Esophagus muscularis mucosa (tissue), 4 donors: ENCODE measurements around the gene CST1. TPM values are rescaled to one million over a fixed set of nuclear protein-coding genes. Genes with fewer than 3 reads are reported as not detected.
"Not testable (repeated sequence)": the region's sequence is repeated elsewhere in the genome, so short reads cannot be mapped to it uniquely, and the experiment has no call there.

Source experiments
- DNase-seq: peaks from one replicate; pipeline ENCODE4 v3.0.0-alpha.2; 2017; ENCODE audit errors: extremely low spot score
- H3K27ac ChIP-seq, 4 donors: fragments of 200-600 bp; sonication (generic); replicated peaks in 1 of 4; 1 replicate in 3 of 4; 2 replicates in 1 of 4; pipeline ENCODE4 v1.5.1; 2016 to 2019; ENCODE audit warnings: mild to moderate bottlenecking in 1 of 4
- H3K27me3 ChIP-seq, 4 donors: fragments of 200-600 bp; sonication (generic); one replicate each; pipeline versions ENCODE4 v1.5.1 to v1.6.0; 2016 to 2019
- H3K36me3 ChIP-seq, 4 donors: fragments of 200-600 bp; sonication (generic); one replicate each; pipeline ENCODE4 v1.5.1; 2016 to 2019
- H3K4me1 ChIP-seq, 4 donors: fragments of 200-600 bp; sonication (generic); one replicate each; pipeline ENCODE4 v1.5.1; 2016 to 2019
- H3K4me3 ChIP-seq, 4 donors: fragments of 200-600 bp; sonication (generic); 1 replicate in 2 of 4; 2 replicates in 2 of 4; pipeline ENCODE4 v1.5.1; 2016 to 2019; ENCODE audit warnings: mild to moderate bottlenecking in 4 of 4, moderate library complexity in 1 of 4
- H3K9me3 ChIP-seq, 4 donors: fragments of 200-600 bp; sonication (generic); 1 replicate in 3 of 4; 2 replicates in 1 of 4; pipeline ENCODE4 v1.5.1; 2016 to 2019
- CTCF ChIP-seq, 3 experiments: fragments of 200-600 bp in 2 of 3; fragments of 450-650 bp in 1 of 3; sonication (generic) in 2 of 3; IDR thresholded peaks; one replicate each; pipeline ENCODE4 v1.5.1; 2017 to 2019; ENCODE audit warnings: antibody characterized with exemption in 3 of 3, mild to moderate bottlenecking in 2 of 3, moderate library complexity in 1 of 3
- EP300 ChIP-seq: sonication (generic); formaldehyde crosslinking; IDR thresholded peaks from one replicate; pipeline ENCODE4 v1.6.1; 2017; ENCODE audit warnings: antibody characterized with exemption
- POLR2A ChIP-seq: fragments of 450-650 bp; IDR thresholded peaks from one replicate; pipeline ENCODE4 v1.6.1; 2017; ENCODE audit warnings: antibody characterized with exemption, moderate library complexity, mild to moderate bottlenecking, low read depth
- POLR2AphosphoS5 ChIP-seq, 2 donors: sonication (generic); formaldehyde crosslinking; IDR thresholded peaks; one replicate each; pipeline ENCODE4 v1.6.1; 2017; ENCODE audit warnings: antibody characterized with exemption in 2 of 2
- WGBS: methylation state at CpG from one replicate; pipeline ENCODE4 v1.1.5; 2018; 5-methylcytosine and 5-hydroxymethylcytosine counted together
- intact Hi-C: fragments of 100-400 bp; cut with DNase I; formaldehyde crosslinking; loops from one replicate; pipeline ENCODE4 v1.15.1; 2023
- total RNA-seq, 4 donors: library from RNA; depleted of rRNA; stranded (reverse); fragments of >200 nt; gene quantifications; one replicate each; pipeline versions ENCODE4 v1.1.0 to v1.2.1, GENCODE V29; 2016

The CST1 gene
- total RNA-seq, 4 donors from 2014 or later = not detected

DNA sequence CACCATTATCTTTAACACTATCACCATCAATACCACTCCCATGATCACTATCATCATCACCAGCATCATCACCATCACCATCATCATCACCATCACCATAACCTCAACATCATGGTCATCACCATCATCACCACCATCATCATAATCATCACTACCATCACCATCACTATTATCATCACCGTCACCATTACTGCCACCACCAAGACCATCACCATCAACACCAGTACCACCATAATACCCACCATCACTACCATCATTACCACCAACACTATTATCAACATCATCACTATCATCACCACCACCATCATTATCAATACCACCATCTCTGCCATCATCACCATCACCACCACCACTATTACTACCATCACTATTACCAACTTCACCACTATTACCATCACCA lies 32.7 kb upstream of the CST1 start:
- Histone ChIP-seq H3K4me1 (no peaks in the 10 kb centered on the region), H3K27ac (no peak overlapping the region), H3K4me3 (no peak overlapping the region), H3K27me3 (no peaks in the 10 kb centered on the region), H3K9me3 (peaks cover 0 to 3% (median 0%) of the 10 kb centered on the region in 4 donors), H3K36me3 (no peaks in the 10 kb centered on the region)
- TF ChIP-seq EP300 = no peak
- no peak for TF ChIP-seq POLR2AphosphoS5 (IDR thresholded peaks at IDR 0.05)
- no peak for TF ChIP-seq CTCF (IDR thresholded peaks at IDR 0.05)
- TF ChIP-seq POLR2A = no peak
- no peak for DNase-seq
- intact Hi-C loops = no loop called here
- WGBS = 96% methylated on average over 1 of the region's 1 CpG

GRCh38 chr20:23782366-23782983 lies 31.7 kb upstream of the CST1 start:
- no peak for TF ChIP-seq POLR2AphosphoS5 (IDR thresholded peaks at IDR 0.05)
- TF ChIP-seq CTCF (IDR thresholded peaks at IDR 0.05) = peak in 2 of 3 experiments; percentile 44 to 66
- Histone ChIP-seq H3K4me1 (no peaks in the 10 kb centered on the region), H3K36me3 (no peaks in the 10 kb centered on the region), H3K4me3 (no peak overlapping the region), H3K27ac (no peak overlapping the region), H3K27me3 (no peaks in the 10 kb centered on the region), H3K9me3 (no peaks in the 10 kb centered on the region)
- peak; percentile 72 for DNase-seq
- intact Hi-C loops = no loop called here
- WGBS = 79% methylated on average over 3 of the region's 8 CpGs

DNA sequence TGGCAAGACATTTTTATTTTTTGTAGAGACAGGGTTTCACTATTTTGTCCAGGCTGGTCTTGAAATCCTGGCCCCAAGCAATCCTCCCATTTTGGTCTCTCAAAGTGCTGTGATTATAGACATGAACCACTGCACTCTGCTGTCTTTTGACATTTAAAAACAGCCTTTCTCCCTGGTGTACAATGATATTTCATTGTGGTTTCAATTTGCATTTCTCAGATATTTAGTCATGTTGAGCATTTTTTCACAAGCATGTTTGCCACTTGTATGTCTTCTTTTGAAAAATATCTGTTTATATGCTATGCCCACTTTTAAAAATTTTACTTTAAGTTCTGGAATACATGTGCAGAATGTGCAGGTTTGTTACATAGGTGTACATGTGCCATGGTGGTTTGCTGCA lies 27.9 kb upstream of the CST1 start:
- DNase-seq, H3K27ac ChIP-seq, intact Hi-C loops, H3K36me3 ChIP-seq, H3K9me3 ChIP-seq, H3K4me3 ChIP-seq, H3K4me1 ChIP-seq, H3K27me3 ChIP-seq: not testable (repeated sequence)

GRCh38 chr20:23777380-23777779 lies 26.6 kb upstream of the CST1 start:
- H3K36me3 ChIP-seq, H3K27ac ChIP-seq, H3K9me3 ChIP-seq, DNase-seq, intact Hi-C loops, H3K4me3 ChIP-seq, H3K4me1 ChIP-seq: not testable (repeated sequence)
- WGBS = 83% methylated on average over 5 of the region's 8 CpGs
- peaks cover 0 to 18% (median 0%) of the 10 kb centered on the region in 4 donors for H3K27me3 ChIP-seq

DNA sequence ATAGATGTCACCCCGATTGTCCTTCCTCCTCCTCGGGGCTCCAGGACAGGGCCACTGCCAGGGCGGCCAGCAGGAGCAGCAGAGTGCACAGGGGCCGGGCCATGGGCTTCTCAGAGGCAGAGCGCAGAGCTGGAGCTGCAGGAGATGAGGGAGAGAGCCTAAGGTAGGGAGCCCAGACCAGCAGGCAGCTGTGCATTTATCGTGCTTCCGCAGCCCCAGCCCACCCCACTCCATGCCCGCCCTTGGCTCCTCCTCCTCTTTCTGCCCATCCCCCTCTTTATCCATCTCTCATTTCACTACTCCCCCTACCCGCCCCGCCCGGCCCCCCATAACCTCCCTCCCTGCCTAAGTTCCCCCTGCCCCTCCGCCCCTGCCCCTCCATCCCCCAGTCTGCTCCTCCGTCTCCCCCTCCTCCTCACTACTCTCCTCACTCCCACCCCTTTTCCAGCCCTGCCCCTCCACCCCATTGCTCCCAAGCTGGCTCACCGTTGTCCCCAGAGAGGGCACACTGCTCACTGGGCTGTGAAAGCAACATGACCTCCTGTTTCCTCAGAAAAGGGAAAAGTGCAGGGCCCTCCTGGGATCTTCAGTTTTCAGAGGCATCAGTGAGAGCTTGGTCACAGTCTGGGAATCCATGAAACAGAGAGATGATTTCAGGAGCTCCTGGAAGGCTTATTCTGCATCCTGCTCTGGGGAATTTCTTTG lies 25.5 kb upstream of the CST1 start:
- H3K27ac ChIP-seq = no peak overlapping the region
- intact Hi-C loops = no loop called here
- peak; percentile 86 for DNase-seq
- peaks cover 0 to 8% (median 3%) of the 10 kb centered on the region in 4 donors for H3K4me1 ChIP-seq
- peaks cover 0 to 22% (median 0%) of the 10 kb centered on the region in 4 donors for H3K27me3 ChIP-seq
- no peaks in the 10 kb centered on the region for H3K9me3 ChIP-seq
- H3K36me3 ChIP-seq = no peaks in the 10 kb centered on the region
- H3K4me3 ChIP-seq = no peak overlapping the region
- 15% methylated on average over 11 of the region's 14 CpGs for WGBS
- no peak for TF ChIP-seq POLR2A
- no peak for TF ChIP-seq CTCF (IDR thresholded peaks at IDR 0.05)
- TF ChIP-seq EP300 = no peak
- no peak for TF ChIP-seq POLR2AphosphoS5 (IDR thresholded peaks at IDR 0.05)

GRCh38 chr20:23774081-23774480 lies 23.3 kb upstream of the CST1 start:
- WGBS = 88% methylated on average over 6 of the region's 7 CpGs
- peaks cover 0 to 8% (median 3%) of the 10 kb centered on the region in 4 donors for H3K4me1 ChIP-seq
- no peak for TF ChIP-seq EP300
- no peak for TF ChIP-seq CTCF (IDR thresholded peaks at IDR 0.05)
- TF ChIP-seq POLR2AphosphoS5 (IDR thresholded peaks at IDR 0.05) = no peak
- no peak for TF ChIP-seq POLR2A
- peaks cover 0 to 22% (median 0%) of the 10 kb centered on the region in 4 donors for H3K27me3 ChIP-seq
- intact Hi-C loops = no loop called here
- DNase-seq = peak; percentile 70
- H3K36me3 ChIP-seq = no peaks in the 10 kb centered on the region
- no peak overlapping the region for H3K4me3 ChIP-seq
- H3K27ac ChIP-seq = no peak overlapping the region
- no peaks in the 10 kb centered on the region for H3K9me3 ChIP-seq
